ENCODE measurements around the gene MMP17.

GRCh38 chr12:131861261-131862083, 33.3 kb downstream of the MMP17 start:
- TF ChIP-seq ZBTB20 (tag by site-specific recombination; IDR thresholded peaks at IDR 0.05) = no peak
- TF ChIP-seq, protein P1, sequence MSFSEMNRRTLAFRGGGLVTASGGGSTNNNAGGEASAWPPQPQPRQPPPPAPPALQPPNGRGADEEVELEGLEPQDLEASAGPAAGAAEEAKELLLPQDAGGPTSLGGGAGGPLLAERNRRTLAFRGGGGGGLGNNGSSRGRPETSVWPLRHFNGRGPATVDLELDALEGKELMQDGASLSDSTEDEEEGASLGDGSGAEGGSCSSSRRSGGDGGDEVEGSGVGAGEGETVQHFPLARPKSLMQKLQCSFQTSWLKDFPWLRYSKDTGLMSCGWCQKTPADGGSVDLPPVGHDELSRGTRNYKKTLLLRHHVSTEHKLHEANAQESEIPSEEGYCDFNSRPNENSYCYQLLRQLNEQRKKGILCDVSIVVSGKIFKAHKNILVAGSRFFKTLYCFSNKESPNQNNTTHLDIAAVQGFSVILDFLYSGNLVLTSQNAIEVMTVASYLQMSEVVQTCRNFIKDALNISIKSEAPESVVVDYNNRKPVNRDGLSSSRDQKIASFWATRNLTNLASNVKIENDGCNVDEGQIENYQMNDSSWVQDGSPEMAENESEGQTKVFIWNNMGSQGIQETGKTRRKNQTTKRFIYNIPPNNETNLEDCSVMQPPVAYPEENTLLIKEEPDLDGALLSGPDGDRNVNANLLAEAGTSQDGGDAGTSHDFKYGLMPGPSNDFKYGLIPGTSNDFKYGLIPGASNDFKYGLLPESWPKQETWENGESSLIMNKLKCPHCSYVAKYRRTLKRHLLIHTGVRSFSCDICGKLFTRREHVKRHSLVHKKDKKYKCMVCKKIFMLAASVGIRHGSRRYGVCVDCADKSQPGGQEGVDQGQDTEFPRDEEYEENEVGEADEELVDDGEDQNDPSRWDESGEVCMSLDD (tag by site-specific recombination; IDR thresholded peaks at IDR 0.05) = no peak
- TF ChIP-seq, protein P2, sequence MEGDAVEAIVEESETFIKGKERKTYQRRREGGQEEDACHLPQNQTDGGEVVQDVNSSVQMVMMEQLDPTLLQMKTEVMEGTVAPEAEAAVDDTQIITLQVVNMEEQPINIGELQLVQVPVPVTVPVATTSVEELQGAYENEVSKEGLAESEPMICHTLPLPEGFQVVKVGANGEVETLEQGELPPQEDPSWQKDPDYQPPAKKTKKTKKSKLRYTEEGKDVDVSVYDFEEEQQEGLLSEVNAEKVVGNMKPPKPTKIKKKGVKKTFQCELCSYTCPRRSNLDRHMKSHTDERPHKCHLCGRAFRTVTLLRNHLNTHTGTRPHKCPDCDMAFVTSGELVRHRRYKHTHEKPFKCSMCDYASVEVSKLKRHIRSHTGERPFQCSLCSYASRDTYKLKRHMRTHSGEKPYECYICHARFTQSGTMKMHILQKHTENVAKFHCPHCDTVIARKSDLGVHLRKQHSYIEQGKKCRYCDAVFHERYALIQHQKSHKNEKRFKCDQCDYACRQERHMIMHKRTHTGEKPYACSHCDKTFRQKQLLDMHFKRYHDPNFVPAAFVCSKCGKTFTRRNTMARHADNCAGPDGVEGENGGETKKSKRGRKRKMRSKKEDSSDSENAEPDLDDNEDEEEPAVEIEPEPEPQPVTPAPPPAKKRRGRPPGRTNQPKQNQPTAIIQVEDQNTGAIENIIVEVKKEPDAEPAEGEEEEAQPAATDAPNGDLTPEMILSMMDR (tag by site-specific recombination; IDR thresholded peaks at IDR 0.05) = no peak
- TF ChIP-seq ZNF138 (tag by site-specific recombination; IDR thresholded peaks at IDR 0.05; ENCODE audit: borderline replicate concordance) = no peak
- no peak for TF ChIP-seq ZNF174 (tag by site-specific recombination; IDR thresholded peaks at IDR 0.05)
- TF ChIP-seq ZEB2 (tag by site-specific recombination; IDR thresholded peaks at IDR 0.05) = no peak
- TF ChIP-seq, protein P3, sequence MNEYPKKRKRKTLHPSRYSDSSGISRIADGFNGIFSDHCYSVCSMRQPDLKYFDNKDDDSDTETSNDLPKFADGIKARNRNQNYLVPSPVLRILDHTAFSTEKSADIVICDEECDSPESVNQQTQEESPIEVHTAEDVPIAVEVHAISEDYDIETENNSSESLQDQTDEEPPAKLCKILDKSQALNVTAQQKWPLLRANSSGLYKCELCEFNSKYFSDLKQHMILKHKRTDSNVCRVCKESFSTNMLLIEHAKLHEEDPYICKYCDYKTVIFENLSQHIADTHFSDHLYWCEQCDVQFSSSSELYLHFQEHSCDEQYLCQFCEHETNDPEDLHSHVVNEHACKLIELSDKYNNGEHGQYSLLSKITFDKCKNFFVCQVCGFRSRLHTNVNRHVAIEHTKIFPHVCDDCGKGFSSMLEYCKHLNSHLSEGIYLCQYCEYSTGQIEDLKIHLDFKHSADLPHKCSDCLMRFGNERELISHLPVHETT (tag by site-specific recombination; IDR thresholded peaks at IDR 0.05) = no peak
- TF ChIP-seq SP7 (tag by site-specific recombination; IDR thresholded peaks at IDR 0.05) = no peak
- no peak for TF ChIP-seq GLIS1 (tag by site-specific recombination; IDR thresholded peaks at IDR 0.05)
- TF ChIP-seq ZNF76 (tag by site-specific recombination; IDR thresholded peaks at IDR 0.05; ENCODE audit: borderline replicate concordance, low read depth) = no peak
